Measurements from ENCODE around the gene ATP7B.

ATP7B gene

GRCh38 chr13:51955816-51956603 lies 55.2 kb downstream of the ATP7B start:
- DNase-seq (ENCODE audit: low read depth): no peak
- no peak for TF ChIP-seq CTCF (conservative IDR thresholded peaks at IDR 0.05; ENCODE audit: control insufficient read depth, insufficient read depth, low read depth, low read length)
- no peak overlapping the region for H3K4me3 ChIP-seq (ENCODE audit: control insufficient read depth, low read depth, low read length)

DNA sequence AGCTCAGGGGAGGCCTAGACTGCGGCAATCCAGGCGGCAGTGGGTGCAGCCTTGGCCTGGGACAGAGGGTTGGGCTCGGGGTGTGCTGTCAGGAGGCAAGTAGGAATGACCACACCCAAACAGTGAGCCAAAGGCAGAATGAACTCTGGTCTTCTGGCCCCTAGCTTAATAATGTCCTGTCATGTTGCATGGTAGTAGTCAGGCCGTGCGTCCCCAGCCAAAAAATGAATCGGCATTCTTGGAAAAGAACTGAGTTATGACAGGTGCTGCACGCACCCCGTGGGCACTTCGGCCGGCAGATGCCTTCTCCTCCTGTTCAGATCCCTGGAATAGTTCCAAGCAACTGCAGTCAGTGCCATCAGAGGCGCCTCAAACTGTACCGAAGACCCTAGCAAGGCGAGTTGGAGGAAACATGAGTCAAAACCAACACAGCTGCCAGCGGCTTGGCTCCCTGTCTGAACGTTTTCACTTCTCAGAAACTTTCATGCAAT lies 55.9 kb downstream of the ATP7B start:
- no peak for DNase-seq (ENCODE audit: low read depth)
- no peak for TF ChIP-seq CTCF (conservative IDR thresholded peaks at IDR 0.05; ENCODE audit: control insufficient read depth, insufficient read depth, low read depth, low read length)

DNA sequence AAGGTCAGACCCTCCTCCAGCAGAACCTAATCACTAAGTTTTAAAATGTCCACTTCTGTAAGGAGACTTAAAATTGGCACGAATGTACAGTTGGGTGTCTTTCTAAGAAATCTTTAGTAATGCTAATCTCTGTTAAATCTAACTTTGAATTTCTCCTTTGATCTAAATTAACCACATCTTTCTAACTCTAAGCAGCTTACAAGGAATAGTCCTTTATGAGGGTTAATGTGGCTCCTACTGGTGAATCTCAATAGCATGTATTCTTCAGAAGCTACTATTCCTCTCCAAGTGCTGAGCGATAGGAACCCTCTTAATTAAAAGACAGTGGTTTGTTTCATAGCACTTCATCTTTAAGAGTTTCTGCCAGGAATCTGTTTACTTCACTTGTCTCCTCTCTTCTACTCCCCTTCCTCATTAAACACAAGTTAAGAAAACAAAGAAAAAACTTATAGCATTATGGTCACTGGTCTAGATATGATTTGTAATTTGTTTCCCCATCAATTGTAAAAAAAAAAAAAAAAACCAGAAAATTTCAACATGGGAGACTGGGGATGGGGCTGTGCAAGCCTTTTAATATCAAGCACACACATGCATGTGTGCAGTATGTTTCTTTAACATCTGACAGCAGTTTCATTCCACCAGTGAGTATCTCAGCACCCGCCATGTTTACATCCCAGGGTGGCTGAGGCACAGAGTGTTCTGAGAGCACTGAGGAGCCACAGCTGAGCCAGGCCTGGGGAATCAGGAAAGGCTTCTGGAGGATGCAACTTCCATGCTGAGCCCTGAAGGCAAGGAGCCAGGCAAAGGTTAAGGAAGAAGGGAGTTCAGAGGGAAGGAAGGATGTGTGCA lies 57.7 kb downstream of the ATP7B start:
- DNase-seq (ENCODE audit: low read depth): no peak
- no peak overlapping the region for H3K4me3 ChIP-seq (ENCODE audit: control insufficient read depth, low read depth, low read length)
- TF ChIP-seq CTCF (conservative IDR thresholded peaks at IDR 0.05; ENCODE audit: control insufficient read depth, insufficient read depth, low read depth, low read length): no peak

More for the DNA sequence above, 55.9 kb downstream of the ATP7B start:
- H3K4me3 ChIP-seq (ENCODE audit: control insufficient read depth, low read depth, low read length): no peak overlapping the region

- TF ChIP-seq CTCF (conservative IDR thresholded peaks at IDR 0.05; ENCODE audit: control insufficient read depth, insufficient read depth, low read depth, low read length): no peak
- no peak for DNase-seq (ENCODE audit: low read depth)
- no peak overlapping the region for H3K4me3 ChIP-seq (ENCODE audit: control insufficient read depth, low read depth, low read length)
Observed at GRCh38 chr13:51950722-51951121, 60.5 kb downstream of the ATP7B start.

DNA sequence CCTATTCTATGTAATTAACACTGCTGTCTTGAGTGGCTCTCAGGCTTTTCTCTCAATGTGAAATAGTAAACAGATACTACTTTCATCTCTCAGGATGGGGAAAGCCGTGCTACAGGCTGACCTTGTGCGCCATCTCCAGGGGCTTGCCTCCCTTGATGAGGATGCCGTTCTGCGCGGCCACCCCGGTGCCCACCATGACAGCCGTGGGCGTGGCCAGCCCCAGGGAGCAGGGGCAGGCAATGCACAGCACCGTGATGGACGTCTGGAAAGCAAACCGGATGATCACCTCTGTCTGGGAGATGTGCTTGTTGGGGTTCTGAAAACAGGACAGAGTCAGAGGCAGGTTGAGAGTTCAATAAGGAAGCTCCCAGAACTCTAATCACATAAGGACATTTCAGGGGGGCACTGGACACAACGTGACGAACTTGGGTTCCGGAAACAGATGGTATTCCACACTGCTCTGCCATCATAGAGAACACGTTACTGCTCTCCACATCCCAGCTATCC lies 65.0 kb downstream of the ATP7B start:
- no peak for DNase-seq (ENCODE audit: low read depth)
- no peak for TF ChIP-seq CTCF (conservative IDR thresholded peaks at IDR 0.05; ENCODE audit: control insufficient read depth, insufficient read depth, low read depth, low read length)
- no peak overlapping the region for H3K4me3 ChIP-seq (ENCODE audit: control insufficient read depth, low read depth, low read length)

DNA sequence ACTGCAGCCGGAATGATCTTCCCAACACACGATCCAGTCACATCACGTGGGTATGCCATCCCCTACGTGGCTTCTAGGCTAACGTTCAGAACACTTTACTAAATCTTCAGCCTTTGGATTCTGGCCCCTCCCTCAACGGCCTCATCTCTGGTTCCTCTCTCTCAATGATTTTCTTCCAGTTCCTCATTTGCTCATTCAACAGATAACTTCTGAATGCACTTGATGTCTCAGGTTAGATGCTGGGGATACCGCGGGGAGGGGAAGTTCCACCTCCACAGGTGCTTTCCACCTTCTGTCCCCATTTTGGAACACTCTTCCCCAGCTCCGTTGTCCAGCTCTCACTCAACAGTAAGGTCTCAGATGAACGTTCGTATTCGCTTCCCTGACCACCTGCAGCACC lies 66.1 kb downstream of the ATP7B start:
- no peak overlapping the region for H3K4me3 ChIP-seq (ENCODE audit: control insufficient read depth, low read depth, low read length)
- DNase-seq (ENCODE audit: low read depth): no peak
- no peak for TF ChIP-seq CTCF (conservative IDR thresholded peaks at IDR 0.05; ENCODE audit: control insufficient read depth, insufficient read depth, low read depth, low read length)
